ENCODE results near the gene PCSK5.

DNA sequence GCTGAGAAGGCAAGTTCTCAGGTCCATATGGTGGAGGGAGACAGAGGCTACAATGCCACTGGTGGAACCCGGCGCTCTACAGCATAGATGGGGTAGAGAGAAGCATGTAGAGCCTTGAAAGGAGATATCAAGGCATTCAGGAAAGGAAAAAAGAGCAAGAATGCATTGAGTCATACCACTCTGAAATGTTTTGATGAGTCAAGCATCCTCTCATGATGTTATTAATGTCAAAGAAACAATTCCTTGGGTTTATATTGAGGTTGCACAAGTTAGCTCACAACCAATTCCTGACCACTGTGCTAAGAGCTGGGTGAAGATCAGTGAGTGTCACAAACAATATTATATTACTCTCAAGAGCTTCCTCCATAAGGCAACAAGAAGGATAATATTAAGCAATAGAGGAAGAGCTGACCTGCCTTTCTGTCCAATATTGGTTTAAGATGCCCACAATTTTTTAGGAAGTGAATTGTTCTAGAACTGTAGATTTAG lies 325.7 kb downstream of the PCSK5 start:
- TF ChIP-seq, protein P1, sequence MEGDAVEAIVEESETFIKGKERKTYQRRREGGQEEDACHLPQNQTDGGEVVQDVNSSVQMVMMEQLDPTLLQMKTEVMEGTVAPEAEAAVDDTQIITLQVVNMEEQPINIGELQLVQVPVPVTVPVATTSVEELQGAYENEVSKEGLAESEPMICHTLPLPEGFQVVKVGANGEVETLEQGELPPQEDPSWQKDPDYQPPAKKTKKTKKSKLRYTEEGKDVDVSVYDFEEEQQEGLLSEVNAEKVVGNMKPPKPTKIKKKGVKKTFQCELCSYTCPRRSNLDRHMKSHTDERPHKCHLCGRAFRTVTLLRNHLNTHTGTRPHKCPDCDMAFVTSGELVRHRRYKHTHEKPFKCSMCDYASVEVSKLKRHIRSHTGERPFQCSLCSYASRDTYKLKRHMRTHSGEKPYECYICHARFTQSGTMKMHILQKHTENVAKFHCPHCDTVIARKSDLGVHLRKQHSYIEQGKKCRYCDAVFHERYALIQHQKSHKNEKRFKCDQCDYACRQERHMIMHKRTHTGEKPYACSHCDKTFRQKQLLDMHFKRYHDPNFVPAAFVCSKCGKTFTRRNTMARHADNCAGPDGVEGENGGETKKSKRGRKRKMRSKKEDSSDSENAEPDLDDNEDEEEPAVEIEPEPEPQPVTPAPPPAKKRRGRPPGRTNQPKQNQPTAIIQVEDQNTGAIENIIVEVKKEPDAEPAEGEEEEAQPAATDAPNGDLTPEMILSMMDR (IDR thresholded peaks at IDR 0.05) = no peak
- TF ChIP-seq POLR2A (IDR thresholded peaks at IDR 0.05) = no peak

All from right lobe of liver (tissue), 4 donors.